IPS-NIHi11 (cell line): ENCODE data around the gene RPP14.

Source experiments
- DNase-seq: peaks from one replicate; pipeline ENCODE4 v3.0.0; 2012; ENCODE audit warnings: mixed read lengths, low spot score

The RPP14 gene

GRCh38 chr3:58291671-58292338 lies 14.2 kb upstream of the RPP14 start:
- DNase-seq: no peak

- no peak for DNase-seq
Measured at GRCh38 chr3:58292866-58293265, 13.2 kb upstream of the RPP14 start.

- DNase-seq: no peak
Measured at GRCh38 chr3:58293516-58293915, 12.5 kb upstream of the RPP14 start.

GRCh38 chr3:58296269-58296668 lies 9.8 kb upstream of the RPP14 start:
- DNase-seq: no peak

GRCh38 chr3:58296843-58297242 lies 9.2 kb upstream of the RPP14 start:
- DNase-seq: no peak

GRCh38 chr3:58298190-58298589 lies 7.9 kb upstream of the RPP14 start:
- no peak for DNase-seq

- DNase-seq: no peak
Measured at GRCh38 chr3:58299075-58299474, 7.0 kb upstream of the RPP14 start.

- DNase-seq: no peak
Measured at GRCh38 chr3:58299839-58300516, 6.1 kb upstream of the RPP14 start.

- no peak for DNase-seq
Measured at GRCh38 chr3:58307639-58308215, 1.7 kb downstream of the RPP14 start.

- no peak for DNase-seq
Measured at GRCh38 chr3:58308728-58309127, 2.7 kb downstream of the RPP14 start.

GRCh38 chr3:58317811-58318210 lies 11.8 kb downstream of the RPP14 start:
- DNase-seq: no peak

GRCh38 chr3:58321791-58322190 lies 15.7 kb downstream of the RPP14 start:
- peak; percentile 36 for DNase-seq

- no peak for DNase-seq
Measured at GRCh38 chr3:58322793-58323192, 16.7 kb downstream of the RPP14 start.

GRCh38 chr3:58323529-58324390 lies 17.7 kb downstream of the RPP14 start:
- no peak for DNase-seq

- DNase-seq: no peak
Measured at GRCh38 chr3:58324391-58325390, 18.6 kb downstream of the RPP14 start.

- no peak for DNase-seq
Measured at GRCh38 chr3:58325525-58325992, 19.5 kb downstream of the RPP14 start.

- no peak for DNase-seq
Measured at GRCh38 chr3:58326267-58326900, 20.3 kb downstream of the RPP14 start.

- DNase-seq: no peak
Measured at GRCh38 chr3:58329150-58329921, 23.3 kb downstream of the RPP14 start.

GRCh38 chr3:58329922-58330413 lies 23.9 kb downstream of the RPP14 start:
- no peak for DNase-seq
